Fibroblast of mammary gland (primary cell): Measurements from ENCODE around the gene SCUBE2.

Experiments used
- DNase-seq: peaks from one replicate; pipeline ENCODE4 v3.0.0-alpha.2; 2010; ENCODE audit warnings: low read depth
- H3K4me3 ChIP-seq: 2 replicates; pipeline ENCODE4 v1.5.1; 2011; ENCODE audit warnings: low read depth, mild to moderate bottlenecking, low read length, moderate library complexity; ENCODE audit not compliant: control insufficient read depth
- TF ChIP-seq, protein P1 (sequence below): conservative IDR thresholded peaks from 2 replicates; pipeline ENCODE4 v1.5.1; 2011; ENCODE audit warnings: low read depth, low read length, inconsistent platforms; ENCODE audit not compliant: control insufficient read depth, insufficient read depth

SCUBE2 gene

GRCh38 chr11:9137293-9138132 is 46.1 kb upstream of the SCUBE2 start:
- H3K4me3 ChIP-seq = no peak overlapping the region
- DNase-seq = peak; percentile 62
- TF ChIP-seq, protein P1, sequence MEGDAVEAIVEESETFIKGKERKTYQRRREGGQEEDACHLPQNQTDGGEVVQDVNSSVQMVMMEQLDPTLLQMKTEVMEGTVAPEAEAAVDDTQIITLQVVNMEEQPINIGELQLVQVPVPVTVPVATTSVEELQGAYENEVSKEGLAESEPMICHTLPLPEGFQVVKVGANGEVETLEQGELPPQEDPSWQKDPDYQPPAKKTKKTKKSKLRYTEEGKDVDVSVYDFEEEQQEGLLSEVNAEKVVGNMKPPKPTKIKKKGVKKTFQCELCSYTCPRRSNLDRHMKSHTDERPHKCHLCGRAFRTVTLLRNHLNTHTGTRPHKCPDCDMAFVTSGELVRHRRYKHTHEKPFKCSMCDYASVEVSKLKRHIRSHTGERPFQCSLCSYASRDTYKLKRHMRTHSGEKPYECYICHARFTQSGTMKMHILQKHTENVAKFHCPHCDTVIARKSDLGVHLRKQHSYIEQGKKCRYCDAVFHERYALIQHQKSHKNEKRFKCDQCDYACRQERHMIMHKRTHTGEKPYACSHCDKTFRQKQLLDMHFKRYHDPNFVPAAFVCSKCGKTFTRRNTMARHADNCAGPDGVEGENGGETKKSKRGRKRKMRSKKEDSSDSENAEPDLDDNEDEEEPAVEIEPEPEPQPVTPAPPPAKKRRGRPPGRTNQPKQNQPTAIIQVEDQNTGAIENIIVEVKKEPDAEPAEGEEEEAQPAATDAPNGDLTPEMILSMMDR = peak; percentile 93

GRCh38 chr11:9136741-9137140 is 45.3 kb upstream of the SCUBE2 start:
- TF ChIP-seq, protein P1 = no peak
- no peak overlapping the region for H3K4me3 ChIP-seq
- no peak for DNase-seq

GRCh38 chr11:9133956-9134355 is 42.6 kb upstream of the SCUBE2 start:
- no peak overlapping the region for H3K4me3 ChIP-seq
- TF ChIP-seq, protein P1 = no peak
- no peak for DNase-seq

DNA sequence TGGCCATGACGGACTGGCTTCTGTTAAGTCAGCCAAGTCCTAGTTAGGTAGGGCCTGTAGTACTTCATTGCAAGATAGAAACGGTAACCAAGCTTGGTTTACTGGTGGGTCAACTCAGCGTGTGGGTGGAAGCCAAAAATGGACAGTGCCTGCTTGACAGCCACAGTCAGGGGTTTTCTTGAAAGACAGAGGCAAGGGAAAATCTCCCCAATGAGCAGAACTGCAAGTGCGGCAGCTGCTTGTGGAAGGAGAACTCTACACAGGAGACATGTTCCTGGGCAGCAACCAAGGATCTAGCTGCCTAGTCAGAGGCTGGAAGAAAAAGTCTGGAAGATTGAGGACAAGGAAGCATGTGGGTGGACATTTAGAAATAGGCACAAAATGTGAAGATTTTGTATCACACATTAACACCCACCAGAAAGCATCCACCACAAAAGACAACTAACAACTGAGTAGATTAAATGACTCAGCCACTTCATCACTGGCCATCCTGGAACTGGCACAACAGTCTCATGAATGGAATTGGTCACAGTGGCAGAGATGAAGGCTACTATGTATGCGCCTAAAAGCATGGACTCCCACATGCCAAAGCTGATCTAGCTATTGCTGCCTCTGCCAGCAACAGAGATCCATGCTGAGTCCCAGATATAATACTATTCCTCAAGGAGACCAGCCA is 40.9 kb upstream of the SCUBE2 start:
- peak; percentile 33 for DNase-seq
- TF ChIP-seq, protein P1 = no peak
- no peak overlapping the region for H3K4me3 ChIP-seq

DNA sequence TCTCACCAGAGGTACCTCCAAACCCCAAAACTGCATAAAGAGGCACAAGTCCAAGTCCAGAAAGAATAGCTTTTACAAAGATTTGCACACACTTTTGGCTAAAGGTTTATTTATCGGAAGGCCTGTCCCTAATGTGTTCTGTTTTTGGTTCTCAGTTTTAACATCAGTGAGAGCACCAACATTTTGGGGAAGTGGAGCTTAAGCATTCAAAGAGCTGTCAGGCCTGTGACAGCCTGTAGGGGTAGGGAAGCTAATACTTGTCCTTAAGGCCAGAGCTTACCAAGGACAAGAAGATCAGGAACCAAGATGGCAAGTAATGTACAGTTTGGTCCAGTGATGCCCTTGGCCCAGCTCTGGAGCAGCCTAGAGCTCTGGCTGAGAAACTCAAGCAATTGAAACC is 38.9 kb upstream of the SCUBE2 start:
- TF ChIP-seq, protein P1 = no peak
- H3K4me3 ChIP-seq = no peak overlapping the region
- DNase-seq = no peak

DNA sequence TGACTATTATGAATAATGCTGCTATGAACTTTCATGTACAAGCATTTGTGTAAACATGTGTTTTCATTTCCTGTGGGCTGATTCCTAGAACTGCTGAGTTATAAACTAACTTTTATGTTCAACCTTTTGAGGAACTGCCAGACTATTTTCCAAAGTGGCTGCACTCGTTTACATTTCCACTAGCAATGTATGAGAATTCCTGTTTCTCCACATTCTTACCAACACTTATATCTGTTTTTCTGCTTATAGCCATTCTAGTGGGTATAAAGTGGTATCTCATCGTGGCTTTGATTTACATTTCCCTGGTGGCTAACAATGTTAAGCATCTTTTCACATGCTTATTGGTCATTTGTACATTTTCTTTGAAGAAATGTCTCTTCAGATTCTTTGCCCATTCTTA is 35.2 kb upstream of the SCUBE2 start:
- DNase-seq = no peak

More for the DNA sequence above, 35.2 kb upstream of the SCUBE2 start:
- TF ChIP-seq, protein P1 = no peak
- no peak overlapping the region for H3K4me3 ChIP-seq
